ENCODE data around the gene CCDC134.
A peak's percentile ranks its signal among the peaks of the same experiment; 100 is the strongest.

DNA sequence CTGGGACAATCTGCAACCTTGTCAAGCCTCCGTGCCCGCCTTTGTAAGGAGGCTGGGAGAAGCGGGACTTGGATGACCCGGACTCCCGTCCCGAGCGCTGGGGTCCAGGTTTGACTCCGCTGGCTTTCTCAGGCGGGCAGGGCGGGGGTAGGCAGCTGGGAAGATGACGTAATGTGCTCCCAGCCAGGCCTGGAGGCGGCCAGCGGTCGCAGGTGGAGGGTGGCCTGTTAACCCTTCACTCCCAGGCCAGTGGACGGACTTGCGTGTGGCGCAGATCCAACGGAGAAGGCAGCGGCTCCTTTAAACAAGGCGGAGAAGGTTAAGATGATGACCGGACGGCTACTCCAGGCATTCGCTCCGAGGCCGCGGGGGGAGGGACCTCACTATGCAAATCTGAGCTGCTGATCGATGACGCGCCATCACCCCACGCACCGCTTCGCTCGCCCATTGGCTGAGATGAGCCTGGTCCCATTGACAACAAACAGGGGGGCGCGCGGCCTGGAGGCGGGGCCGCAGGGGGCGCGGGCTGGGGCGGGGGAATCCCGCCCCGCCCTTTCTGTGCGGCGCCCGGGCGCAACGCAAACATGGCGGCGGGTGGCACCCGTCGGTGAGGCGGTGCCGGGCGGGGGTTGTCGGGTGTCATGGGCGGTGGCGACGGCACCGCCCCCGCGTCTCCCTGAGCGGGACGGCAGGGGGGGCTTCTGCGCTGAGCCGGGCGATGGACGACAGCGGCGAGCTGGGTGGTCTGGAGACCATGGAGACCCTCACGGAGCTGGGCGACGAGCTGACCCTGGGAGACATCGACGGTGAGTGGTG, 32.3 kb downstream of the CCDC134 start, which contains the start of gene SREBF2:
- TF ChIP-seq, protein P1, sequence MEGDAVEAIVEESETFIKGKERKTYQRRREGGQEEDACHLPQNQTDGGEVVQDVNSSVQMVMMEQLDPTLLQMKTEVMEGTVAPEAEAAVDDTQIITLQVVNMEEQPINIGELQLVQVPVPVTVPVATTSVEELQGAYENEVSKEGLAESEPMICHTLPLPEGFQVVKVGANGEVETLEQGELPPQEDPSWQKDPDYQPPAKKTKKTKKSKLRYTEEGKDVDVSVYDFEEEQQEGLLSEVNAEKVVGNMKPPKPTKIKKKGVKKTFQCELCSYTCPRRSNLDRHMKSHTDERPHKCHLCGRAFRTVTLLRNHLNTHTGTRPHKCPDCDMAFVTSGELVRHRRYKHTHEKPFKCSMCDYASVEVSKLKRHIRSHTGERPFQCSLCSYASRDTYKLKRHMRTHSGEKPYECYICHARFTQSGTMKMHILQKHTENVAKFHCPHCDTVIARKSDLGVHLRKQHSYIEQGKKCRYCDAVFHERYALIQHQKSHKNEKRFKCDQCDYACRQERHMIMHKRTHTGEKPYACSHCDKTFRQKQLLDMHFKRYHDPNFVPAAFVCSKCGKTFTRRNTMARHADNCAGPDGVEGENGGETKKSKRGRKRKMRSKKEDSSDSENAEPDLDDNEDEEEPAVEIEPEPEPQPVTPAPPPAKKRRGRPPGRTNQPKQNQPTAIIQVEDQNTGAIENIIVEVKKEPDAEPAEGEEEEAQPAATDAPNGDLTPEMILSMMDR (optimal IDR thresholded peaks at IDR 0.05 in 1 of 3, IDR thresholded peaks at IDR 0.05 in 1 of 3, conservative IDR thresholded peaks at IDR 0.05 in 1 of 3; ENCODE audit: extremely low read depth in 1 of 3, insufficient read depth in 2 of 3, low read length in 3 of 3), result peak in 1 of 3 experiments; percentile 38
- TF ChIP-seq EZH2 (IDR thresholded peaks at IDR 0.05; ENCODE audit: low read length), result no peak

Measured in keratinocyte (primary cell).